Ascending aorta (tissue), 2 donors: ENCODE measurements around the gene OCIAD1. TPM values are rescaled to one million over a fixed set of nuclear protein-coding genes. Genes with fewer than 3 reads are reported as not detected.

ENCODE experiments used
- DNase-seq, 2 donors: peaks; one replicate each; pipeline ENCODE4 v3.0.0-alpha.2; 2019; ENCODE audit warnings: low spot score in 2 of 2
- H3K27ac ChIP-seq, 2 donors: fragments of 200-600 bp; sonication (generic); one replicate each; pipeline ENCODE4 v1.5.1; 2016 to 2017; ENCODE audit warnings: mild to moderate bottlenecking in 1 of 2
- H3K27me3 ChIP-seq: fragments of 200-600 bp; sonication (generic); one replicate; pipeline ENCODE4 v1.5.1; 2017
- H3K36me3 ChIP-seq, 2 donors: fragments of 200-600 bp; sonication (generic); one replicate each; pipeline ENCODE4 v1.5.1; 2016
- H3K4me1 ChIP-seq, 2 donors: fragments of 200-600 bp; sonication (generic); one replicate each; pipeline ENCODE4 v1.5.1; 2016 to 2017; ENCODE audit warnings: mild to moderate bottlenecking in 1 of 2
- H3K4me3 ChIP-seq, 2 donors: fragments of 200-600 bp; sonication (generic); one replicate each; pipeline ENCODE4 v1.5.1; 2016 to 2017; ENCODE audit warnings: mild to moderate bottlenecking in 1 of 2
- H3K9me3 ChIP-seq, 2 donors: fragments of 200-600 bp; sonication (generic); one replicate each; pipeline ENCODE4 v1.5.1; 2016
- CTCF ChIP-seq, 3 experiments: fragments of 200-600 bp in 2 of 3; fragments of 450-650 bp in 1 of 3; sonication (generic) in 2 of 3; IDR thresholded peaks; one replicate each; pipeline ENCODE4 v1.5.1; 2016 to 2019; ENCODE audit warnings: antibody characterized with exemption in 3 of 3, mild to moderate bottlenecking in 1 of 3, moderate library complexity in 1 of 3
- intact Hi-C: fragments of 100-400 bp; cut with DNase I; formaldehyde crosslinking; loops from one replicate; pipeline ENCODE4 v1.15.1; 2023
- total RNA-seq: library from RNA; depleted of rRNA; stranded (reverse); fragments of >200 nt; gene quantifications from one replicate; pipeline ENCODE4 v1.1.0, GENCODE V29; 2016

OCIAD1 gene
- total RNA-seq, 1 donor from 2014 or later: 146 TPM

DNA sequence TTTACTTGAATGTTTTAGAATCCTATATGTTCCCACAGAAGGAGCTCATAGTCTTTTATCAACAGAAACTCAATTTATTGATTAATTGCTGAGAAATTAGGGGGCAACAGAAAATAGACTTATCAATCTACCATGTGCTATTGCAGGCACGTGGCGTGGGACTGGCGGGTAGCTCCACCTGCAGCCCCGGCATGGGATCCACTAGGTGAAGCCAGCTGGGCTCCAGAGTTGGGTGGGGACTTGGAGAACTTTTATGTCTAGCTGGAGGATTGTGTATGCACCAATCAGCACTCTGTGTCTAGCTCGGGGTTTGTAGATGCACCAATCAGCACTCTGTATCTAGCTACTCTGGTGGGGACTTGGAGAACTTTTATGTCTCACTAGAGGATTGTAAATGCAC lies 3.3 kb upstream of the OCIAD1 start:
- intact Hi-C loops: no loop called here
- Histone ChIP-seq H3K4me1 (peaks cover 0 to 5% of the 10 kb centered on the region in 2 donors), H3K27ac (no peak overlapping the region), H3K4me3 (no peak overlapping the region), H3K9me3 (no peaks in the 10 kb centered on the region), H3K36me3 (no peaks in the 10 kb centered on the region), H3K27me3 (no peaks in the 10 kb centered on the region)
- DNase-seq: no peak
- no peak for TF ChIP-seq CTCF (IDR thresholded peaks at IDR 0.05)

- peak overlapping the region; percentile 81 to 94 for H3K27ac ChIP-seq
- no peaks in the 10 kb centered on the region for H3K27me3 ChIP-seq
- H3K9me3 ChIP-seq: no peaks in the 10 kb centered on the region
- peaks cover 0 to 11% of the 10 kb centered on the region in 2 donors for H3K4me1 ChIP-seq
- no peak for TF ChIP-seq CTCF (IDR thresholded peaks at IDR 0.05)
- intact Hi-C loops: loop anchor here (1.0 to 5.0 kb wide), 3 partner anchors 29 to 254 kb away; partner anchors contain the start of gene FRYL
- peaks cover 22 to 26% of the 10 kb centered on the region in 2 donors for H3K36me3 ChIP-seq
- DNase-seq: no peak
- H3K4me3 ChIP-seq: peak overlapping the region; percentile 83 to 89
Measured at GRCh38 chr4:48831532-48832030, 693 bp downstream of the OCIAD1 start.

- Histone ChIP-seq H3K36me3 (peaks cover 31 to 32% of the 10 kb centered on the region in 2 donors), H3K27ac (no peak overlapping the region), H3K4me3 (peak overlapping the region in 1 of 2 donors; percentile 83), H3K27me3 (no peaks in the 10 kb centered on the region), H3K4me1 (peaks cover 0 to 11% of the 10 kb centered on the region in 2 donors), H3K9me3 (no peaks in the 10 kb centered on the region)
- no peak for DNase-seq
- no peak for TF ChIP-seq CTCF (IDR thresholded peaks at IDR 0.05)
- intact Hi-C loops: loop anchor here (5.0 kb wide), 1 partner anchor 255 kb away; no protein-coding TSS in a partner anchor
Measured at GRCh38 chr4:48832571-48832970, 1.7 kb downstream of the OCIAD1 start.

DNA sequence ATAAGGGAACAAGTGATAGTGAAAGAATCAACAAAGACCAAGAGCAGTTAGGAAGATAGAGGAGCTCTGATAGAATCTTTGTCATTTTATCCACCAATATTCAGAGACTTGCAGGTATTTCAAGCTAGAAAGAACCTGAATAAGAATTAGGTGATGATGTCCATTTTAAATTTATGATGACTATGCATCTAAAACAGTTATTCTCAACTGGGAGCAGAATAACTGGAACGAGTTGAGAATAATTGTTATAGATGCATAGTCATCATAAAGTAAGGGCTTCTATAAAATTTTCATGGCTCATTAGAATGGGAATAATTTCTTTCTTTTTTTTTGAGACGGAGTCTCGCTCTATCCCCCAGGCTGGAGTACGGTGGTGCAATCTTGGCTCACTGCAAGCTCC lies 5.8 kb downstream of the OCIAD1 start:
- H3K4me3 ChIP-seq: no peak overlapping the region
- intact Hi-C loops: no loop called here
- DNase-seq: no peak
- no peaks in the 10 kb centered on the region for H3K9me3 ChIP-seq
- peaks cover 0 to 11% of the 10 kb centered on the region in 2 donors for H3K4me1 ChIP-seq
- no peak overlapping the region for H3K27ac ChIP-seq
- peaks cover 38 to 45% of the 10 kb centered on the region in 2 donors for H3K36me3 ChIP-seq
- TF ChIP-seq CTCF (IDR thresholded peaks at IDR 0.05): no peak
- H3K27me3 ChIP-seq: no peaks in the 10 kb centered on the region

GRCh38 chr4:48841045-48841827 lies 10.3 kb downstream of the OCIAD1 start:
- Histone ChIP-seq H3K4me1 (no peaks in the 10 kb centered on the region), H3K4me3 (no peak overlapping the region), H3K27me3 (no peaks in the 10 kb centered on the region), H3K9me3 (no peaks in the 10 kb centered on the region), H3K27ac (no peak overlapping the region), H3K36me3 (peaks cover 28 to 50% of the 10 kb centered on the region in 2 donors)
- DNase-seq: no peak
- intact Hi-C loops: no loop called here
- no peak for TF ChIP-seq CTCF (IDR thresholded peaks at IDR 0.05)
